Right ventricle myocardium inferior (tissue), 1 donor: ENCODE results near the gene TRAF7. TPM values are rescaled to one million over a fixed set of nuclear protein-coding genes. Genes with fewer than 3 reads are reported as not detected.
A peak's percentile ranks its signal among the peaks of the same experiment; 100 is the strongest.

Experiments used
- ATAC-seq: fragments of 200-7000 bp; cut with Tn5 transposase; one replicate; pipeline ENCODE4 v1.9.1; 2020; ENCODE audit warnings: mild to moderate bottlenecking, moderate library complexity
- DNase-seq: peaks from one replicate; pipeline ENCODE4 v3.0.0; 2021; ENCODE audit errors: missing footprints
- intact Hi-C: fragments of 100-400 bp; cut with DNase I; formaldehyde crosslinking; loops from one replicate; pipeline ENCODE4 v1.11.0; 2022
- total RNA-seq: library from RNA; stranded (reverse); fragmentation: NEBNext Ultra II Directional; extraction: Animal tissue kit (Norgen Biotek cat#: 25700); gene quantifications from one replicate; pipeline ENCODE4 v1.2.1, GENCODE V29; 2021
- donor health status: DM: no; HTN: yes; CAD: no; lungs with severe emphysema.

The TRAF7 gene
- total RNA-seq, 1 donor from 2014 or later: 27.3 TPM

DNA sequence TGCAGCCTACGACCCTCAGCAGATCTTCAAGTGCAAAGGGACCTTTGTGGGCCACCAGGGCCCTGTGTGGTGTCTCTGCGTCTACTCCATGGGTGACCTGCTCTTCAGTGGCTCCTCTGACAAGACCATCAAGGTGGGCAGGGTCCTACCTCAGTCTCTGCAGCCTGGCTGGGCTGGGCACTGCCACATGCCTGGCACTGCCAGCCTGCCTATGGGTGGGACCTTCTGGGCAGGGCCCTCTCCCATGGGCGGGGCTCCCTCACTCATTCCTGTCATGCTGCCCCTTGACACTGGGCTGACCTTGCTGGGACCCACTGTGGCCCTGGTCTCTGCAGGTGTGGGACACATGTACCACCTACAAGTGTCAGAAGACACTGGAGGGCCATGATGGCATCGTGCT, 18.3 kb downstream of the TRAF7 start:
- no peak for ATAC-seq
- no peak for DNase-seq
- intact Hi-C loops: no loop called here

DNA sequence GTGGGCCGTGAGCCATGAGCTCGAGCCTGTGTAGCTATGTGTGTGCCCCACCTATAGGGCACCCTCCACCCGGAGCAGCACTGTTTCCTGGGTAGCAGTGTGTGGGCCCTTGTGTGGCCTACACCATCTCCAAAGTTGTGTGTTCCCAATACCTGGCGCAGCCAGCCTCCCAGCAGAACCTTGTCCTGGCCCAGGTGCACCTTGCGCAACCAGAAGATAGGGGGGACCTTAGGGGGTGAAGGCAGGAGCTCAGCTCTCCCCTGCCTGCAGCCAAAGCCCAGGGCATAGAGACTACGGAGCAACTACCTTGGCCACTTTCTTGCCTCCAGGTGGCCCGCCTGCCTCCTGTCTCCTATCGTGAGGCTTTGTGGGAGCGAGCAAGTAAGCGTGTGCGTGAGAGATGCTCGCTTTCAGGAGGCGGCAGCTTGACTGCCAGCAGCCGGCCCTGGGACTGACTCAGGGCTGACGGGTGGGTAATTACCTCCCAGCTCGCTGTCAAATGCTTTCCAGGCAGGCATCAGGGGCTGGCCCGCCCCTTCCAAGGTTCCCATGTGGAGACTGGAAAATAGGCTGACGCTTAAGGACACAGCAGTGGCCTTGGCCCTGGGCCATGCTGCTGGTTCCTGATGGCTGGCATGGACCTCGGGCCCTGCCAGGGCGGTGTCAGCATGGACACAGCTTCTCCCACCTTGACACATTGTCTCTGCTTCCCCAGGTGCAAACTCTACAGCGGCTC, 19.0 kb downstream of the TRAF7 start:
- ATAC-seq (no peak), DNase-seq (no peak)
- intact Hi-C loops: no loop called here

DNA sequence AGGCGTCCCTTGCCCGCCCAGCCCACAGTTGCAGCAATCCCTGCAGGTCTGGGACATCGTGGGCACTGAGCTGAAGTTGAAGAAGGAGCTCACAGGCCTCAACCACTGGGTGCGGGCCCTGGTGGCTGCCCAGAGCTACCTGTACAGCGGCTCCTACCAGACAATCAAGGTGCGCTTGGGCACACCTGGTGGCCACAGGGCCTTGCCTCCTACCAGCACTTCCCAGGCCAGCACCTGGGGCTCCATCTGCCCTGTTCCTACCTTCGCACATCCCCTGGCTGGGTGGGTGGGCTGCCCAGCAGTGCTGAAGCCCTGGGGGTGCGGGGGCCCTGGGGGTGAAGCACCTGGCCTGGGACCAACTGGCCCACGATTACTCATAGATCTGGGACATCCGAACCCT, 19.9 kb downstream of the TRAF7 start:
- ATAC-seq (no peak), DNase-seq (no peak)
- intact Hi-C loops: no loop called here

DNA sequence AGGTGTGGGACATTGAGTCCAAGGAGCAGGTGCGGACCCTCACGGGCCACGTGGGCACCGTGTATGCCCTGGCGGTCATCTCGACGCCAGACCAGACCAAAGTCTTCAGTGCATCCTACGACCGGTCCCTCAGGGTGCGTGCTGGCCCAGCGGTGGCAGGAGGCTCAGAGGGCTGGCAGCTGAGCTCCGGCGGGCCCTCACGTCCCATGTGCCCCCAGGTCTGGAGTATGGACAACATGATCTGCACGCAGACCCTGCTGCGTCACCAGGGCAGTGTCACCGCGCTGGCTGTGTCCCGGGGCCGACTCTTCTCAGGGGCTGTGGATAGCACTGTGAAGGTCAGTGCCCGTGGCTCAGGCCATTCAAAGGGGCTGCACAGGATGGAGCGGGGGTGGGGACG, 20.5 kb downstream of the TRAF7 start:
- DNase-seq: no peak
- intact Hi-C loops: no loop called here
- ATAC-seq: no peak

DNA sequence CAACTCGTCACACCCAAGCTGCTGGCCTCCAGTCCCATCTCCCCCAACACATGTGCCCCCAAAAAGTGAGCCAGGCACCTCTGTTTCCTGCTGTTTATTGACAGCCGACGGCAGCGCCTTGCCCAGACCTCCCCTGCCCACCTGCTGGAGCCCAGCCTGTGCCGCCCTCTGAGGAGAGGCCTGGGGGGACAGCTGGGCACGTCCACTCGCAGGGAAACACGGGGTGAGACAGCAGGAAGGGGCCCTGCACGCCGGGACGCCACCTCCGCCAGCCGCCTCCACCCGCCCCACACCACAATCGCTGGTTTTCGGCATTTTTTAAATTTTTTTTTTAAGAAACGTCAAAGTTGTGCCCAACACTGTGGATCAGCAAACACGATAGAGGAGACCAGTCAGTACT, 21.5 kb downstream of the TRAF7 start:
- no peak for ATAC-seq
- intact Hi-C loops: no loop called here
- DNase-seq: no peak

DNA sequence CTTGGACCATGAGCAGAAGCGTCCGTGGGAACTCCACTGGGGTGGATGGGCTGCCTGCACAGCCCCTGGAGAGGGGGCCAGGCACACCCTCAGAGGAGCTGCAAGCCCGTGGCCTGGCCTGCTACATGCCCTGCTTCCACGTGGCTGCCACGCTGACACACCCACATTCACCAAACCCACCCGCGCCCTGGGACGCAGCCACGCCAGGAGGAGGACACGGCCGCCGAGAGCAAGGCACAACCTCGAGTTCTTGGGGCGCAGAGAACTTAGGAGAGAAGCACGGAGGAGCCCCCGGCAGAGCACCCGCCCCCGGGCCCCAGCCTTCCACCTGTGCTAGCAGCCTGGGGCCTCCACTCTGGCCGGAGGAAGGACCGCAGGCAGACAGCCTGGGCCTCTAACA, 22.0 kb downstream of the TRAF7 start:
- intact Hi-C loops: no loop called here
- no peak for DNase-seq
- no peak for ATAC-seq

DNA sequence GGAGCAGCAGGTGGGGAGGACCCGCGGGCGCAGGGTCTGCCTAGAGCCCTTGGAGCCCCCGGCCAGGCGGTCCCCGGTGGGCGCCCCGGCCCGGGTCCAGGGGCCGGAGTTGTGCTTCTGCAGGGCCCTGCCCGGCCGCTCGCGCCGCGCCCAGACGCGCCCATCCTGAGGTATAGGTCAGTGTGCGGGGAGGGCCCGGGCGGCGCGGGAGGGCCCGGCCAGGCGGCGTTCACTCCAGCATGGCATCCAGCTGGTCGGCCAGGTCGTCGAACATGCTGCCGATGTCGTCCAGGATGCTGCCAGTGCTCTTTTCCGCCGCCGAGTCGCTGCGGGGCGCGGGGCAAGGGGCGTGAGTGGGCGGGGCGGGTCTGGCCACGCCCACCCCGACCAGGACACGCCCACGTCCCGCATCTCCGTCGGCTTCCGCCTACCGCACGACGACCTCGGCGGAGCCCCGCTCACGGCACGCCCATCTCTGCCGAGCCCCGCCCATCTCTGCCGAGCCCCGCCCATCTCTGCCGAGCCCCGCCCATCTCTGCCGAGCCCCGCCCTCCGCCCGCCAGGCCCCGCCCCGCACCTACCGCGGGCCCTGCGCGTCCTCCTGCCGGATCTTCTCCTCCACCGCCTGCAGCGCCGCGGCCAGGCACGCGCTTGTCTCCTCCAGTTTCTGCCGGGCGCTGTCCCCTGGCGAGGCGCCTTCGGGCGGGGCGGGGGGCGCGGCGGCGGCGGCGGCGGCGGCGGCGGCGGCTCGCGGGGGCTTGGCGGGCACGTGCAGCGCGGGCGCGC, 22.9 kb downstream of the TRAF7 start:
- intact Hi-C loops: no loop called here
- DNase-seq: no peak
- ATAC-seq: peak; percentile 11

DNA sequence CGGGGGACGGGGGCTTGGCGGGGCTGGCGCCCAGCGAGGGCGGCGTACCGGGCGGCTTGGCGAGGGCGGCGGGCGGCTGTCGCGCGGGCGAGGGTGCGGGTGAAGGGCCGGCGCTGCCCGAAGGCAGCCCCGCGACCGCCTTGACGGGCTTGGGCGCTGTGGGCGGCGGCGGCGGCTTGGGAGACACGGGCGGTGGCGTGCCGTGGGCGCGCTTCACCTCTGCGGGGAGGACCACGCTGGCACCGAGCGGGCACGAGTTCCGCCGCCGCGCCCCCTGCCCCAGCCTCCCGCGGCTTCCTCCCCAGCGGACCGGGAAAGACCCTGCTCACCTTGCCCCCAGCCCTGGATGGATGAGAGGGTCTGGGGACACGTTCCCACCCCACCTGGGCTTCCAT, 23.5 kb downstream of the TRAF7 start:
- ATAC-seq: no peak
- intact Hi-C loops: no loop called here
- DNase-seq: no peak

DNA sequence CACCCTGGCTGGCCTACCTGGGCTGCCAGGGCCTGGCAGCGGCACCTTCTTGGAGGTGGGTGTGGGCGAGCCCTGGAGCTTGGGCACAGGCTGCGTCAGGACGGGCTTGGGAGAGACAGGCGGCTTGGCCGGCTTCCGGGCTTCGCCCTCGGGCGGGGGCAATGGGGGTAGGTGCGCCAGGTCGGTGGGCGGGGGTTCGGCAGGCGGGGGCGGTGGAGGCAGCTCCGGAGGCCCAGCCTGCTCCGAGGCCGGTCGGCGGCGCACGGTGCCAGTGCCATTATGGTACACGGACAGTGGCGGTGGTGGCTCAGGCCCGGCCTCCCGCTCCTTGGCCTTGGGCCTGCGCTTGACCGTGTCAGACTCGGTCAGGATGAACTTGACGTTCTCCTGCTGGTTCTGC, 24.0 kb downstream of the TRAF7 start:
- ATAC-seq (no peak), DNase-seq (no peak)
- intact Hi-C loops: no loop called here

DNA sequence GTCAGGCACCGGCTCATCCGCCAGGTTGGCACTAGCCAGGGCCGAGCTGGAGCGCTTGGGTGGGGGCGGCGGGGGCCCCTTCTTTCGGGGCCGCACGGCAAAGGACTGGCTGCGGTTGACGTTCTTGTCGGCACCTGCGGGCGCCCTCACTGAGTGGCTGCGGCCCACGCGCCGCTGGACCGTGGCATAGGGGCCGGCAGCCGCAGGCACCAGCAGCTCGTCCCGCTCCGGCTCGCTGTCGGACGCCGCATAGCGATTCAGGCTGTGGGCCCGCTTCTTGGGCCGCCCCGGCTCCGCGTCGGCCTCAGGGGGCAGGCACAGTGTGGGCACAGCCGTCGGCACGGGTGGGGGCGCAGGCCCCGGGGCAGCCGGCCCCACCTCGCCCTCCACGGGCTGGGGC, 24.9 kb downstream of the TRAF7 start:
- intact Hi-C loops: no loop called here
- no peak for DNase-seq

DNA sequence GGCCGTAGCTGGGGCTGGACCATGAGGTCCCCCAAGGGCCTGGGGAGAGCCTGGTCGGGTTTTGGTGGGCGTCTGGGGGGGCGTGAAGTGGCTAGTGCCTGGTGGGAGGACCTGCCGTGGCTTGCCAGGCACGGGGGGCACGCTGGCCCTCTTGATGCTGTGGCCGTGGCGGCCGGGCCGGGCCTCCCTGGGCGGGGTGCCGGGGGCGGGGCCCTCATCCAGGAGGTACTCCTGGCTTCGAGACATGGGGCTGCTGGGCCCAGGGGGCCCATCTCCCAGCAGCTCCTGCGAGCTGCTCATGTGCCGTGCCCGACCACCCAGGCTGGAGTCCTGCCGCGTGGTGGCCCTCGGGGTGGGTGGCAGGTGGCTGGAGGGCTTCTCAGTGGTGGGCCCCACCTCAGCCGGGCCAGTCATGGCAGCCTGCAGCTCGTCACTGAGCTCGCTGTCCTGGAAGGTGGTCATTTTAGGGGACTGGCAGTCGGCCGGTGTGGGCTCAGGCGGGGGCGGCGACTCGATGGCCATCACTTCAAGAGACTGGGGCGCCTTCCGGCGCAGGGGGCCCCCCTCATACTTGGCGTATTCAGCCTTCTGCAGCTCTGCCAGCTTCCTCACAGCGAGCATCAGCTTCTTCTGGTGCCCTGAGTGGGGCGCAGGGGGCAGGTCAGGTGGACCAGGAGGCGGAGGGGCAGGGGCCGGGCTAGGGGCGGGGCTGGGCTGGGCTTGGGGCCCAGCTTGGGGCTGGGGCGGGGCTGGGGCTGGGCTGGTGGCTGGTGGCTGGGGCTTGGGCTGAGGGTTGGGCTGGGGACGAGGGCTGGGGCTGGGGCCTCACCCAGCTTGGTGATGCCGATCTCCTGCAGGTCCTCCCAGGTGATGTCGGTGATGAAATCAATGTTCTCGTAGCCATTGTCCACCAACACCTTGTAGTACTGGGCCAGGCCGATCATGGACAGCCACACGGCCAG, 25.7 kb downstream of the TRAF7 start:
- DNase-seq (no peak), ATAC-seq (no peak)
- intact Hi-C loops: no loop called here

More for the DNA sequence above, 24.9 kb downstream of the TRAF7 start:
- no peak for ATAC-seq

DNA sequence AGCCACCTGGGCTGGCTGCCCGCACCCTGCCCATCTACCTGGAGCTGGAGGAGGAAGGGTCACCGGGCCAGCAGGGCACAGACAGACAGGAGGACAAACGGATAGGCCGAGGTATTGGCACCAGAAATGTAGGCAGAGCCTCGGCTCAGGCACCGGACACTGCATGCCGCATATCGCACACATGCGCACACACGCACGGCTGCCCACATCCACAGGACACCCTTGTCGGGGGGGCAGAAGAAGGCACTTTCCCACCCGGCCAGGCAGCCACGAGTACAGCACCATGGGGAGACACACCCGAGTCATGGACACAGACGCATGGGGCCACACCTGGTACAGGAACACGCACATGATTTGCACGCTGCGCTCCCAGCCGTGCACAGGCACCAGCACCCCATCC, 26.4 kb downstream of the TRAF7 start:
- no peak for DNase-seq
- intact Hi-C loops: no loop called here
- no peak for ATAC-seq

DNA sequence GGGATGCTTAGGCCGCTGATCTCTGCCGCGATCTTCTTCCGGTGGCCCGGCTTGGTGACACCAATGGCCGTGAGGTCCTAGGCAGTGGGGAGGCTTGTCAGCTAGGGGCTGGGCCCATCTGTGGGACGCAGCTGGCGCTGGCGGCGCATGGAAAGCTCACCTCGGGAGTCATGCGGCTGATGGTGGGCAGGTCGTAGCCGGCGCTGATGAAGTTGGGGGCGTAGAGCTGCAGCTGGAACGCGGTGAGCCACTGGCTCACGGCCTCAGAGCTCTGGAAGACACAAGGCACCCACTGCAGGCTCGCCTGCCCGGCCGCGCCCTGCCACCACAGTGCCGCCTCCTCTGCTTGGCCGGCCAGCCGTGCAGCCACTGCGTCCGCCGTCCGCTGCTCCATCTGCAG, 28.1 kb downstream of the TRAF7 start:
- intact Hi-C loops: no loop called here

DNA sequence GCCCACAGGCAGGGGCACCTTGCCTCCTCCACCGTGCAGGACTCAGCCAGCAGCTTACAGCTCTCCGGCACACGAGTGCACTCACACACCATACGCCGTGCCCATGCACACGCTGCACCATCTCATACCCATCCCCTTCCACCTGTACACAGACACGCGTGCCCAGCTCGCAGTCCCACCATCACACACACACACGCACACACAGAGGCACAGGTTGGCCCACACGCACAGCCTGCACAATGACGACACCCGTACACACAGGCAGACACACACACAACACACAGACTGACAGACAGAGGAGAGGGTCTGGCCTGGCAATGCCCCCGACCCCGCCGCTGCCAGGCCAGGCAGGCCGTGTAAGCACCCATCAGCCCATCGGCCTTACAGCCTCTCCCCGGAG, 28.8 kb downstream of the TRAF7 start:
- intact Hi-C loops: no loop called here
- ATAC-seq (no peak), DNase-seq (no peak)

More for the DNA sequence above, 28.1 kb downstream of the TRAF7 start:
- no peak for ATAC-seq
- no peak for DNase-seq

DNA sequence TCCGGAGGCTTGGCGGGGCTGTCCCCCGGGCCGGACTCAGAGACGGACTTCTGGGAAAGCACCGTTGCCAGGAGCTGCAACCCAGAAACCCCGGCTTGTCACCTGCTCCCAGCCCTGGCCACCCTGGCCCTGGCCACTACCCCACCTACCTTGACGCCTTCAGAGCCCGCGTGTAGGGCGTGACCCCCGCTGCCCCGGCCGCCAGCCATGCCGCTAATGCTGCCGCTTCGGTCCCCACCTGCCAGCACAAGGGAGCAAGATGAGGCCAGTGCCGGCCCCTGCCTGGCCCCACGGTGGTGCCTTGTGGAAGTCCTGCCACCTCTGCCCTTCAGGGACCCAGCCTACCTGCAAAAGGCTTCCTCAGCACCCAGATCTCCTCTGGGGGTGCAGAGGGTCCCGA, 29.4 kb downstream of the TRAF7 start:
- intact Hi-C loops: no loop called here
- no peak for ATAC-seq
- DNase-seq: no peak

DNA sequence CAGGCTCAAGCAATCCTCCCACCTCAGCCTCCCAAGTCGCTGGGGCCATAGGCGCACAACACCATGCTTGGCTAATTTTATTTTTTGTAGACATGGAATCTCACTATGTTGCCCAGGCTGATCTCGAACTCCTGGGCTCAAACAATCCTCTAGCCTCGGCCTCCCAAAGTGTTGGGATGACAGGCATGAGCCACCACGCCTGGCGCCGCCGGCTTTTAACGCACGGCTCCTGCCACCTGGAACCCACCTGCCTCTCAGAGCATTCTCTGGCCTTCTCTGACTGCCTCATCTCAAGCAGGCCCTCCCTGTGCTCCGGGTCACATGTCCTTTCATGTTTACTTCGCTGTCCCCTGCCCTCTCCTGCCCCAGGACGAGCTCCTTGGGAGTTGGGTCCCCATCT, 30.5 kb downstream of the TRAF7 start:
- DNase-seq (no peak), ATAC-seq (no peak)
- intact Hi-C loops: no loop called here

DNA sequence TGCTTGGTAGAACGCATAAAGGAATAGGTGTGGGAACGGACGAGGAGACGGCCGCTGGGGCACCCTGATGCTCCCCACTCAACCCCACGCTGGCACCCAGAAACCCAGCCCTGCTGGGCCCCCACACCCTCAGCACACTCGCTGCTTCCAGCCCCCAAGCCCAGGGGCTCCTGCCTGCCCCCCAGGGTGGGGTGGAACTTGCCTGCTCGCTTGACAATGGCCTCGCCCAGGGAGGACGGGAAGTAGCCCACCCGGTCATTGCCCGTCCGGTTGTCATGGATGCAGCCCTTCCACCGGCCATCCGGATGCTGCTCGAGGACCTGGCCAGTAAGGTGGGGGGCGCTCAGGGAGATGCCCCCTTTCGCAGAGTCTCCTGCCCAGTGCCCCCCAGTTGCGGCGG, 30.9 kb downstream of the TRAF7 start:
- intact Hi-C loops: no loop called here
- no peak for ATAC-seq
- DNase-seq: no peak

DNA sequence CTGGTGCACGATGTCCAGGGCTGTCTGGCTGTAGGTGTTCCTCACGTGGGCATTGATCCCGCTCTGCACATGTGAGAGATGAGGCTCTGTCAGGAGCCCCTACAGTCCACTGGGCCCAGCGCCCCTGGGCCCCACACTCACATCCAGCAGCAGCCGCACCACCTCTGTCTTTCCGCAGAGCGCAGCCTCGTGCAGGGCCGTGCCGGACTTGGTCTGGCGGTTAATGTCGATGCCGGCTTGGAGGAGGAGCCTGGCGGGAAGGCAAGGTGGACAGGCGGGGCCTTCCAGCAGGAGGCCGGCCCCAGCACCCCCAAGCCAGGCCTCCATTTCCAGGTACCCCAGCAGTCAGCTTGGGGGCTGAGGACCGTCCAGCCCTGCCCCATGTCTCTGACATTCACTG, 31.6 kb downstream of the TRAF7 start:
- no peak for DNase-seq
- intact Hi-C loops: no loop called here
- ATAC-seq: no peak

DNA sequence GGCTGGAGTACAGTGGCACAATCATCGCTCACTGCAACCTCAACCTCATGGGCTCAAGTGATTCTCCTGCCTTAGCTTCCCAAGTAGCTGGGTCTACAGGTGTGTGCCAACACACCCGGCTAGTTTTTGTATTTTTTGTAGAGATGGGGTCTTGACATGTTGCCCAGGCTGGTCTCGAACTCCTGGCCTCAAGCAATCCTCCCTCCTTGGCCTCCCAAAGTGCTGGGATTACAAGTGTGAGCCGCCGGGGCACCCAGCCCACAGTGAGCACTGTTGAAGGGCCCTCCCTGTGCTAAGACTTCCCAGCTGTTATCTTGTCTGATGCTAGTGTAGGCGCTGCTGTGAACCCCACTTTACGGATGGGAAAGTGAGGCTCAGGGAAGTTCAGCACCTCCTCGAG, 32.8 kb downstream of the TRAF7 start:
- ATAC-seq: no peak
- intact Hi-C loops: no loop called here
- DNase-seq: no peak
